ENCODE data around the gene ADGRD1.

The ADGRD1 gene

DNA sequence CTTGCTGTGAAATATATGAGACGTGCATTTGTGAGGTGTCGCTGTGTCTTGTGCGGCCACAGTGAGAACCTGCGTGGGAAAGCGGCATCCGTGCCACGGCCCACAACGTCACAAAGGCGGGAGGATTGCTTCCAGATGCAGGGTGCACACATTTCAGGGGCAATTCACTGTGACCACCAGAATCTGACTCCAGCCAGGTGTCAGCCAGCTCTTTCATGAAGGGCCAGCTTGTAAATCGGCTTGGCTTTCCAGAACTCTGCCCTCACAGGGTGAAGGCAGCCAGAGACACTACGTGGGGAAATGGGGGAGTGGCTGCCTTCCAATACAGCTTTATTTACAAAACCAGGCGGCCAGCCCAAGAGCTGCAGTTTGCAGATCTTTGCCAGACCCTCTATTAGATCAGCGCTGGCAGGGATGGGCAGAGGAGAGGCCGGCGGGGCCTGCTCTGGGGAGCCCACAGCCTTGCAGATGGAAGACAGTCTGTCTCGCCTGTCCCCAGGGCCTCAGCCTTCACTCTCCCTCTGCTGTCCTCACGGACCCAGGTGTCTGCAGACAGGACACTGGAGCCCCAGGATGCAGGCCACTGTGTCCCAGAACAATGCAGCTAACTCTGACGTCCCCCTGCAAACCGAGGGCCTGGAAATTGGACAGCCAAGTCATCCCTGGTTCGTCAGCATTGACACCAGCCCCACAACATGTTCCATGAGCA lies 53.5 kb downstream of the ADGRD1 start:
- DNase-seq (ENCODE audit: low spot score), result no peak

DNA sequence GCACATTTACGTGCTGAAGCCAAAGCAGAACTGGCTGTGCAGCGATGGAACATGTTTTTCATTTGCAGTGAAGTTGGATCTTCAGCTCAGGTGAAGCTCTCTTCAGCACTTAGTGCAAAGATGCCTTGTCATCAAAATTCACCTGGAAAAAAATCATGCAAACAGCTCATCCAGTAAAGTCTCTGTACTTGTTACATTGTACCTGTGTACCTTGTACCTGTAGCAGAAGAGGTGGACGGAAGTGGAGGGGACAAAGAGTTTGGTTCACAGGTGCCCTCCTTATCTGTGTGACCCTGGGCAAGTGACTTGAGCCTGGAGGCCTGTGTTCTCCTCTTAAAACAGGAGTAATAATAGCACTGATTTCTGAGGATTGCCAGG lies 54.0 kb downstream of the ADGRD1 start:
- DNase-seq (ENCODE audit: low spot score), result no peak

DNA sequence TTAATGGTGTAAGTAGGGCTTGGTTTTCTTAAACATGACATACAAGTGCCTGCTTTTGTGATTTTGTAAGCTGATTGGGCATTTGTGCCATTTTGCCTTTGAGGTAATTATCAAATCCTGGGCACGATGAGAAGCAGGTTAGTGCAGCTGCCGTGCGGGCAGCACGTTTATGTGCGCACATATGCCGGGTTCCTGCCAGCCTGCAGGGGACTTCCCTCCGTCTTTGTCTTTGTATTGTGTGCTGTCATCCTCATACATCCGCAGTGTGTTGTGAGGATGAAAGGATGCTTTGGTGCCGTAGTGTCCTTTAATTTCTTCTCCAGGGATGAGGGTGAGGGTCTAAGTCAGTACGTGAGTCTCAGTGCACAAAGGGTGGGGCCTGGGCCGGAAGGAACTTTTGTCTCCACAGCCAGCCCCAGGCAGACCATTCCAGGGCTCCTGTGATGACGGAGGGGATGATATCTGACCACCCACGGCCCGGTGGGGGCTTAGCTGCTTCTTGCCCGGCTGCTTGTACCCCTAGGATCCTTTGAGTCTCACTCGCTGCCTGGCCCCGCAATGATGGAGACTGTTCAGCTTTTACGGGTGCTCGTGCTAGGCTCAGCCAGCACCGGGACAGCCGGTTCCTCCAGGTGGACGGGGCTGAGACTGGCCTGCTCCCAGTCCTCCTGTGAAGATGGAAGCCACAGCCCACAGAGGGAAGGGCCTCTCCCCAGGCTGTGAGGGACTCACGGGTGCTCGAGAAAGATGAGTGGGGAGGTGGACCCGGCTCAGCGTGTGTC lies 54.6 kb downstream of the ADGRD1 start:
- DNase-seq (ENCODE audit: low spot score), result no peak

DNA sequence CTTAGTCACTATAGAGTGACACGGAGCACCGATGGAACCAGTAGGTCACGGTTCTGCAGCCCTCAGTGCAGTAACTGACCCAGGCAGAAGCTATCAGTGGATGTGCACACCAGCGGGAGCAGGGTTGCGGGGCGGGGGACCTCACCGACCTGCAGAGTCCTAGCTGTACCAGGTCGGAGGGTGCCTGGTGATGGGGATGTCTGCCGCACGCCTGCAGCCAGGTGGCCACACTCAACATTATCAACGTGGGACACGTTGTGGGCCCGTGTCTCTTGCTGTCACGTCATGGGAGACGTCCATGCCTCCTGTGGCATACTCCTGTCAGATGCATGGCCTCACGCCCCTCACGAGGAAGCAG lies 55.2 kb downstream of the ADGRD1 start:
- DNase-seq (ENCODE audit: low spot score), result no peak

DNA sequence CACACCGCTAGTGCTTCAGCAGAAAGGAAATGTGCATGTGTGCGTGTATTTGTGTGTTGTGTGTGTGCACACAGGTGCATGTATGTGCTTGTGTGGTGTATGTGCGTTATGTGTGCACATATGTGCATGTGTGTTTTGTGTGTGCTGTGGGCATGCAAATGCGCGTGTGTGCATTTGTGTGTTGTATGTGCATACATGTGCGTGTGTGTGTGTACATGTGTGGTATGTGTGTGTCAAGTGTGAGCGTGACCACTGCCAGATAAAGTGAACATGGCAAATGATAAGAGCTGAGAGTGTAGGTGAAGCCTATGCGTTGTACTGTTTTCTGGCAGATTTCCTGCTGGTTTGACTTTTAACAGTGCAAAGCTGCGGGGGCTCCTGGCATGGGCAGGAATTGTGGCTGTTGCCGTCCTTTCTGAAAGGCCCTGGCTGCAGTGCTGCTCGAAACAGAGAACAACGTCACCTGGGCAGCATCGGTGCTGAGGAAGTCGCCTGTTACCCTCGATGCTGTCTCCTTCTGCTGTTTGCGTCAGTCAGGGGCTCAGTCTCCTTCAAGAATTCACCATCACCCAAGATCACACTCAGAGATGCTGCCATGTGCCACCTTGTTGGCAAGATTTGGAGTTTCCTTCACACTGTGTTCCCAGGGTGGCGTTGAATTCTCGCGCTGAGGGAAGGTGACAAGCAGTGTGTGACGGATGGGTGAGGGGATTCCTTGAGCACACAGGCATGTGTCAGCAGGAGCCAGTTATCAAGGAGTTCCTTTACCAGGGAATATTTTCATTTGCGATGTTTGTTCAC lies 56.1 kb downstream of the ADGRD1 start:
- DNase-seq (ENCODE audit: low spot score), result no peak

DNA sequence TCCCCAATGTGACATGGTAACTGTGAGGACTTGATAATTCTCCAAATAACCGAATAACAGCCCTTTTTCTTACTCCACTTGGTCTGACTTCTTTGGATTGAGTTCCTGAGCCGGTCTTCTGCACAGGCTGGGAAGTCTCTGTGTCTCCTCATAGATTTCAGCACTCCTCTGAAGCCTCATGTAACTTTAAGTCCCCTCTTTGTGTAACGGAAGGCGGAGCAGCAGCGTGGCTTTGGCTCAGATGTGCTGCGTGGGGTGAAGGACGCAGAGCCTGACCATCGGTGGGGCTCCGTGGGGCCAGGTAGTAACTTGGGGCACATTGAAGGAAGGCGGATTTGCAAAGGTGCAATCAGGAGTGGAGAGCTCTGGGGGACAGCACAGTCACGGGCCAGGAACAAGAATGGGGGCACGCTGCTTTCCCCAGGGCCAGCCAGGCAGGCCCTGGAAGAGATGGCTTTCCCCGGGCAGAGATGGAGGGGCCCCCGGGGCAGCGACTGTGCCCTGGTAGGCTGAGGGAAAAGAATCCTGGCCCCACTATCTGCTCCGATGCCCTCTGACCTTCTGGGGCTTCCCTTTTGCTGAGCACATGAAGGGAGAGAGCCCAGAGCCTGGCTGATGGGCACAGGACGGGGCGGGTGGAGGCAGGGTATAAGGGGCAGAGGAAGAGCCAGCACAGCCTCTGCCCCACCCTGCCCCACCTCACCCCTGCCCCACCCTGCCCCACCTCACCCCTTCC lies 56.9 kb downstream of the ADGRD1 start:
- no peak for DNase-seq (ENCODE audit: low spot score)

DNA sequence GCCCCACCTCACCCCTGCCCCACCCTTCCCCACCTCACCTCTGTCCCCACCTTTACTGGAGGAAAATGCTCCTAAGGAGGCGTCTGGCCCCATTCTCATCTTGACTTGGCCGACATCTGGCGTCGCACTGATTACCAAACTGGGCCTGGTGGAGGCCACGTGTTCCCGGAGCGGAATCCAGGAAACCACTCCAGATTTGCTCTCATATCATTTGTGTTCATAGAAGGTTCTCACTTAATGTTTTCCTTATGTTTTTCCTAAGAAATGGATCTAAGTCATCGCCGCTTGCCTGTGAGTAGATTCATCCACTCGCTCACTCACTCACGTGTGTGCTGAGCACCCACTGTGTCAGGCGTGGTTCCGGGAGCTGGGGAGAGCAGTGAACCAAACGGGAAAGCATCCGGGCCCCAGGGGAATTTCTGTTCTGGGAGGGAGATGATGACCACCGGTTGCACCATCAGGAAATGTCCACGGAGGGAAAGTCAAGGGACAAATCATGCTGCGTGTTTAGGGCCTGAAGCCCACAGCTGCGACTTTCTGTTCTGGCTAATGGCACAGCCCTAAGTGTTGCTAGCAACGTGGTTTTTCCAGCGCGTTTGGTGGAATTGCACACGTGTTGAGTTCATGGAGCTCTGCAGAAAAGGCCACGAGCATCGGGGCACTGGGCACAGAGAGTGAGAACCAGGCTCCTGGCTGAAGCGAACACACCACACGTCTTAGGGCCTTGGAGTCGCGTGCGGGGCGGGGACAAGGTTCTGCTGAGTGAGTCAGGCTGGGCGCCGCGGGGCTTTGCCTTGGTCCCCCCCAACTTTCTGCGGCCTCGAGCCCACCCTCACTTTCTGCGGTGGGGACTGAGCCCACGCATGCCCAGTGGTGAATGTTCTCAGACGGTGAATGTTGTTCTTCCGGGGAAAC lies 57.7 kb downstream of the ADGRD1 start:
- DNase-seq (ENCODE audit: low spot score), result no peak

DNA sequence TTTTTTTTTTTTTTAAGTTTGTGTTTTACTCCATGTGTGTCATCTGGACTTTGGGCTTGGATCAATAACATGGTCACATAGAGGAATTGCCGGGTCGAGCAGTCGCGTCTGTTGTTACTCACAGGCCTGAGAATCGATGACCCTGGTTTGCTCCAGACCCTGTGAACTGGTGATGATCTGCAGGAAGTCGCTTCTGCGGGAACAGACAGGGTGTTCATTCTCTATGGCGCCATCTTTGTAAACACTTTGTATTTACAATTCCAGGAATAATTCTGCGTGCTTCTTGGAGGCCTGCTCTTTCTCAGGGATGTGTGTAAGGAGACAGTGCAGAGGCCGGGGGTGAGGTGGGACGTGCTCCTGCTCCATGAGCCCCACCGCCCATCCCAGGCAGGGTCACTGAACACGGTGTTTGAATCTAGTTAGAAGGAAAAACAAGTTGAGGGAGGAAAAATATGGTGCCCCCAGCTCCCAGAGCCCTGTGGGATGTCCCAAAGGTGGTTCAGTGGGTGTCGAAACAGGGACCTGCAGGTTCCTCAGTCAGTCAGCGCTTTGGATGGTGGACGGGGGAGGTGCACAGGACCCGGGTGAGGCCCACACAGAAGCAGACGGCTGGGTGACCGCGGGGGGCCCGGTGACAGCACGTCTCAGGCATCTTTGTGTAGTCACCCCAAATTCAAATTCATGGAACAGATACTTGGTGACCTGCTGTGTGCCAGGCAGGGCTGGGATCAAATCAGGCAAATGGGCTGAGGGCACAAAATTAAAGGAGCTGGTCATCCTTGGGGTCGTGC lies 58.8 kb downstream of the ADGRD1 start:
- DNase-seq (ENCODE audit: low spot score), result no peak

DNA sequence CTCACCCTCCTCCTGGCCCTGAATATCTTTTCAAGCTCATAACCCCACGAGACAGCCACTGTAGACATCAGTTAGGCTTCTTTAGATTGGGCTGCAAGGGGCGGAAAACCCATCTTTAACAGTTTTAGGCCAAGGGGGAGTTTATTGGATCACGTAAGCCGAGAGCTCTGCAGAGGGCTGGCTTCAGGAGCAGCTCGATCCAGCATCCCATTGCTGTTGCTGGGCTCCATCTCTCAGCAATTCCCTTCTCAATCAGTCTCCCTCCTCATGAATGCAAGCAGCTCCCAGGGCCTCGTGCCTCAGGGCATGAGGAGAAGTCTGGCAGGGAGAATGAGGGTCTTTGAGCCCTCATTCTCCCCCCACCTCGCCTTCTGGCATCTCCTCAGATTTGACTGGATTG lies 59.4 kb downstream of the ADGRD1 start:
- DNase-seq (ENCODE audit: low spot score), result no peak

DNA sequence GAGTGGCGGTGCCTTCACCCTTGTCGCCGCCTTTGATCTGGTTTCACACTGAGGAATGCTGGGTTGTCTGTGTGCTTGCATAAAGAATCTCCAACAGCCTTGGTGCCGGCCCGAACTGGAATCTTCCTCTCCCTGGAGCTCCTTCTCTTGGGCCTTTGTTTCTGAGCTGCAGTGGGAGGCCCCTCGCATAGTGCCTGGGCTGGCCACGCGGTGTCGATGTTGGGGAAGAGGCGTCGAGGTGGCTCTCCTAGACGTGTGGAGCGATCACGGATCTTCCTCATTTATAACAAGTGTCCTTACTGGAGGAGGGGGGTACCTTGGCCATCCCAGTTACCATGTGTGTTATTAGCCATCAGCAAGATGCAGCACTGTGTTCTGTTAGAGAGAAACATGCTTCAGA lies 60.6 kb downstream of the ADGRD1 start:
- DNase-seq (ENCODE audit: low spot score), result no peak

DNA sequence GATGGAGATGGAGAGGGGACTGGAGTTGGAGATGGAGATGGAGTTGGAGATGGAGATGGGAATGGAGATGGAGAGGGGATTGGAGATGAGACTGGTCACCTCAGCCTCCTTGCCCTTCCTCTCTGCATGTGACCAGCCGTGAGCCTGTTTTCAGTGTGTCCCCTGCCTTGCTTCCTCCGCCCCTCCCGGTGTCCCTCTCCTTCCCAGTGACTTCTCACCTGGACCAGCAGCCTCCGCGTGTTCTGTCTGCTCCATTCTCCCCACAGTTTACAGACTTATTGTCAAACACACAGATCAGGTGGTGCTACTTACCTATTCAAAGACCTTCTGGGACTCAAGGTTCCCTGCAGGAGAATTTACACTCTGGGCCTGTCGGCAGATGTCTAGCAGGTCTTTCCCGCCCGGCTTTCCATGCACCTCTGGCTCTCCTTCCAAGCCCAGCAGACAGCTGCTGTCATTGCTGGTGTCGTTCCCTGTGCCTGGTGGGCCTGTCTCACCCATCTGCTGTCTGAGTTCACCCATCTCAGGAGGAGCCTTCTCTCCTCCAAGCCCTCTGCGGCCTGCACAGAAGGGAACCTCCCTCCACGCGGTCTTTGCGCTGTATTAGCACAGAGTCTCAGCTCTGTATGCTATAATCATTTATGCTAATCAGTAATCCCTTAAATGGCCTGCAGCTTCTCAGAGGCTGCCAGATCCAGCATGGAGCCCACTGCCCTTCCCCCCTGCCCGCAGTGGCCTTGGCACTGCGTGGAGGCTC lies 62.1 kb downstream of the ADGRD1 start:
- no peak for DNase-seq (ENCODE audit: low spot score)

DNA sequence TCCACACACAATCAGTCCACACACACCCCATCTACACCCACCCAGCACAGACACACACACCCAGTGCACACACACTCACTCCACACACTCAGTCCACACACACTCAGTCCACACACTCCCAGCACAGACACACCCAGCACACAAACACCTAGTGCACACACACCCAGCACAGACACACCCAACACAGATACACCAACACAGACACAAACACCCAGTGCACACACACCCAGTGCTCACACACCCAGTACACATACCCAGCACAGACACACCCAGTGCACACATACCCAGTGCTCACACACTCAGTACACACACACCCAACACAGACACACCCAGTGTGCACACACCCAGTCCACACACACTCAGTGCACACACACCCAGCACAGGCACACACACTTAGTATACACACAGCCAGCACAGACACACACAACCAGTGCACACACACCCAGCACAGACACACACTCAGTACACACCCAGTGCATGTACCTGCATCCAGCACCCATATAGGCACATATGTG lies 63.8 kb downstream of the ADGRD1 start:
- DNase-seq (ENCODE audit: low spot score), result no peak

DNA sequence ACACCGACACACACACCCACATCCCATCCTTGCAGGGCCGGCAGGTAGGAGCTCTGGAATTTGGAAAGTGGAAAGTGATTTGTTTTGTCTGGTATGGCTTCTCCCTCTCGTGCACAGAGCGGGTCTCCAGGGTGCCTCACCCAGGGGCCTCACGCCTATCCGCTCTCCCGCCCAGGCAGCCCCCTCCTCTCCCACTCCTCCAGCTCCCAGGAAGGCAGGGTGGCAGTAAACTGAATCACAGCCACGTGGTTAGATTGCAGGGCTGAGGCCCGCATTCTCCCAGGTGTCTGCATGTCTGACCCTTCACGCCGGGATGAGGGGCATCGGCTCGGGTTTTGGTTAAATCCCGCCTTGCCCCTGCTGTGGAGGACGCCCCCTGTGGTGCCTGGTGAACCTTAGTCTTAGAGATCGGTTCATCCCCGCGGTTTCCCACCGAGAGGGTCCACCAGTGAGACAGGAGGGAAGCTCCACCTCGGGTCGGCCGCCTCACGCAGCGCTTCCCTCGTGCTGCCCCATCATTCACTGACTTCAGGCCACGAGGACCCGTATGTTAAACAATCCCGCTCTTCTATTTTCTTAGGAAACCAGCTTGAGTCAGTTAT lies 64.4 kb downstream of the ADGRD1 start:
- no peak for DNase-seq (ENCODE audit: low spot score)

DNA sequence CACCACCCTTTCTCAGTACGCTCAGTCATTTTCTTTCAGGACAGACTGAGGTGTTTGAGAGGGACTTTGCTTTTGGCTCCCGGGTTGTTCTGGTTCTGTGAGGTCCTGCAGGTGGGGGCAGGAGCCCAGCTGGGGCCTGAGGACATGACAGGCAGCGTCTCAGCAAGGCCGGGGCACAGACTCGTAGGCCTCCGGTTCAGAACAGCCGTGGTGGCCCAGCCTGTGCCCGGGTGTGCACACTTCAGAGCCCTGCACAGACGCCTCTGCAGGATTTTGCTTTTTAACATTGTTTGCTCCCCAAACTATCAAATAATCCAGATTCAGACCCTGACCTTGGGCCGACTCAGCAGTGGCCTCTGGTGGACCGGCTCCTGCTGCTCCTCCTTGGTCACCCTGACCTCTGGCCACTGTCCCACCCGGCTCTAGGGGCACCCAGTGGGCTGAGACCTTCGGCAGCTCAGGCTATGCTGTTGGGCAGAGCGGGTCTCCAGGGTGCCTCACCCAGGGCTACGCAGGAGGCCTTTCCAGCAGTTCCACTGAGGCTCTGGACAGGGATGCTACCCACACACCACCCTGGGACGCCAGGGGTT lies 65.2 kb downstream of the ADGRD1 start:
- no peak for DNase-seq (ENCODE audit: low spot score)

DNA sequence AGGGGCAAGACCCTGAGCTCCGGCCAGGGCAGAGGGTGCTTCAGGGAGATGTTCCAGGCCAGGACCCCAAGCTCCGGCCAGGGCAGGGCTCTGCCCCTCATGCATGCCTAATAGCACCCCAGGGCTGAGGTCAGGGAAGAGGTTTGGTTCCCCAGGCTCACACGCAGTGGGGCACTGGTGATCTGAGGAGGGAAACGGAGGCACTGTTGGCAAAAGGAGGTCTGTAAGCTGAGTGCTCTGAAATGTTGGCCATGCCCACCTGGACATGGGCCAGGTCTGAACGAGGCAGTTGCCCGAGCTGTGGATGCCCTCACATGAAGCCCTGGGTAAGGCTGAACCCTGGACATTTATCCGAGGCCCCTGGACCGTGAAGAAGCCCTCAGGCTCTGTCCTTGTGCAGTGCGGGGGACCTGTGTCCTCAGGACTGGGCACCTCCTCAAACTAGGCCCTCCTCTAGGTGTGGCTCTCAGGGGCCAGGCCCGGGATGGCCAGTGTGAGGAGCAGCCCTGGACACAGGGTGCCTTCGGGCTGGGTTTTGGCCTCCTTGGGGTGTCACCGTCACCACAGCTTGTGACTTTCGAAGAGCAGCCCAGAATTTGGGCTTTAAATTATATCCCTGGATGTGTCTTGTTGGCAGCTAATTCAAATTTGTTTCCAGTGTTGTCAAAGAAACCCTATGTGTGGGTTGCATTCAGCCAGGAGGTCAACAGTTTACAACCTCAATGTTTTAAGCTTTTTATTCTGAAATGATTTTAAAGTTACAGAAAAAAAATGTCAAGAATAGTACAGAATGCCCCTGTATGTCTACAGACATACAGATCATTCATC lies 66.8 kb downstream of the ADGRD1 start:
- DNase-seq (ENCODE audit: low spot score), result no peak

DNA sequence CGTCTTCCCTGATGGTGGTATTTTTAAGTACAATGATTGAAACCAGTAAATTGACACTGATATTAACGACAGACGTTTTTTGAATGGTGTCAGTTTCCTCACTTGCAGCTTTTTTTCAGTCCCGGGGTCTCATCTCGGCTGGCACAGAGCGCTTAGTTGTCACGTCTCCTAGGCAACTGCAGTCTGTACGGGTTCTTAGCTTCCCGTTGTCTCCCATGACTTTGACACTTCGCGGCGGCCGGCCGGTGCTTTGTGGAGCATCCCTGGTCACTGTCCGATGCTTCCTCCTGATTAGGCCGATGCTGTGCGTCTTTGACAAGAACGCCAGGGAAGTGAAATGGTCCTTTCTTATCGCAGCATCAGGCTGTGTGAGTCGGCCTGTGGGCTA lies 67.4 kb downstream of the ADGRD1 start:
- DNase-seq (ENCODE audit: low spot score), result no peak

DNA sequence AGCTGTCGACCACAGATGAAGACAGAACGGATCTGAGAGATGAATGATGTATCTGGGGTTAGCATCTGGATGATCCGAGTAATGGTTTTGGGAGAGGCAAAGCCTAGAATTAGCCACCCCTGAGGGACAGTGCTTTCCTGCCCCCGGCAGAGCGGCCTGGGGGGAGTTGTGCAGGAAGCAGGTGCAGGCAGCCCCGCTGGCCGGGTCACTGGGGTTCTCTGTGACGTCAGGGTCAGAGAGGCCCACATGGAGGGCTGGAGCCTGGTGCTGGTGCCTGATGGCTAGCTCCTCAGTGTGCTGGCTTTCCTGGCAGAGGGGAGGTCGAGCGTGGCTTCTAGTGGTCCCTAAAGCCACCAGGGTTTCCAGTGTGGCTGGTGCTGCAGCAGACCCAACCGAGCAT lies 70.3 kb downstream of the ADGRD1 start:
- DNase-seq (ENCODE audit: low spot score), result no peak

DNA sequence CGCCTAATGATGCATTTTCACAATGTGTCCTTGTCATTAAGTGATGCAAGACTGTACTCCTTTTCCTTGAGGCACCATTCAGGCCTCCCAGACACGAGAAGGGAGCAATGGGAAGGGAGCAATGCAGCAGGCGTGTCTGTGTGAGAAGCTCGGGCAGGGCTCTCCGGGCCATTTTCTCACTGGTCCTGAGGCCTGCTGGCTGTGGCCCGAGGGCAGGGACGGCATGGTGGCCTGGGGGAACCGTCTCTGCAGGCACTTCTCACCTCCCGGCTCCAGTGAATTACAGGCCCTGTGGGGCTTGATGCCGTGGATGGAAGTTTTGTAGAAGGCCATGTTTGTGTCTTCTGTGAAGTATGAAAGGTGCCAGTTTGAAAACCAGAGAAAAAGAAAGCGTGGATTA lies 71.0 kb downstream of the ADGRD1 start:
- DNase-seq (ENCODE audit: low spot score), result no peak

Measured in hematopoietic multipotent progenitor cell treated with erythropoietin and hydrocortisone succinate and interleukin-3 and kit ligand, for 17 days (in vitro differentiated cells).